Colonic mucosa (tissue), 4 donors: Measurements from ENCODE around the gene MEI4. TPM values are rescaled to one million over a fixed set of nuclear protein-coding genes. Genes with fewer than 3 reads are reported as not detected.

Experiments
- DNase-seq: peaks from one replicate; pipeline ENCODE4 v3.0.0-alpha.2; 2020
- H3K27ac ChIP-seq: fragments of 200-600 bp; one replicate; pipeline ENCODE4 v1.8.0; 2021
- H3K27me3 ChIP-seq: fragments of 200-600 bp; one replicate; pipeline ENCODE4 v1.8.0; 2021
- H3K36me3 ChIP-seq: fragments of 200-600 bp; one replicate; pipeline ENCODE4 v1.8.0; 2021
- H3K4me1 ChIP-seq: fragments of 200-600 bp; one replicate; pipeline ENCODE4 v1.8.0; 2021; ENCODE audit warnings: mild to moderate bottlenecking
- H3K4me3 ChIP-seq: fragments of 200-600 bp; one replicate; pipeline ENCODE4 v1.8.0; 2021
- H3K9ac ChIP-seq, 2 donors: one replicate each; pipeline ENCODE4 v1.7.0; 2013; ENCODE audit warnings: control low read depth in 2 of 2, low read depth in 2 of 2, low read length in 2 of 2
- H3K9me3 ChIP-seq: fragments of 200-600 bp; one replicate; pipeline ENCODE4 v1.8.0; 2021
- intact Hi-C: fragments of 100-400 bp; cut with DNase I; formaldehyde crosslinking; loops from one replicate; pipeline ENCODE4 v1.14.1; 2022
- total RNA-seq, 2 donors: library from RNA; stranded (reverse); fragmentation: NEBNext Ultra II Directional in 1 of 2; extraction: Animal tissue kit (Norgen Biotek cat#: 25700) in 1 of 2; gene quantifications; one replicate each; pipeline ENCODE4 v1.2.1, GENCODE V29; 2021
- TF ChIP-seq, protein P1 (sequence below): fragments of 200-600 bp; IDR thresholded peaks from one replicate; pipeline ENCODE4 v1.8.0; 2022; ENCODE audit warnings: antibody characterized with exemption, mild to moderate bottlenecking
- donor health status: healthy.
- donor health status: DM: no; HTN: no; CAD: no.
- donor health status: DM: no; HTN: no; CAD: no.

Gene MEI4, protein sequence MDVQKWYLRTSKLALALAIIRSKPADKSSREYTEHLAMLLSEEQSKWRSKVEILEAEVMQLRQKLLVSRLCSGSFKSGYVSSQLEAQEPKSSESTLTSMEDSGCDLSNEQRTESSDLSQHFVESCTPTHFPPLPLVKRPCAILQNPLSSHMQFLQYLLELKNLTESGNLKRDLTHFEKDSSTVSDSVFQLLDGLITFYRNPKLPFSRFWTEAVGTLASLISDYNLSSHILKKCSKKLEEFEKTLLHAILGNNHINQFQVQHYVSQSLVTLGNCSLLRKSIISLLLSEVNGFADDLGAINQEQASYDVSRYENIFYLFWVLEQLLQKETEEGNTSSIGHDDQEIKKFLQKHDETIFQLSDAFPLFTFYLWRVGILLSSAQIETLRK
- total RNA-seq, result not detected

DNA sequence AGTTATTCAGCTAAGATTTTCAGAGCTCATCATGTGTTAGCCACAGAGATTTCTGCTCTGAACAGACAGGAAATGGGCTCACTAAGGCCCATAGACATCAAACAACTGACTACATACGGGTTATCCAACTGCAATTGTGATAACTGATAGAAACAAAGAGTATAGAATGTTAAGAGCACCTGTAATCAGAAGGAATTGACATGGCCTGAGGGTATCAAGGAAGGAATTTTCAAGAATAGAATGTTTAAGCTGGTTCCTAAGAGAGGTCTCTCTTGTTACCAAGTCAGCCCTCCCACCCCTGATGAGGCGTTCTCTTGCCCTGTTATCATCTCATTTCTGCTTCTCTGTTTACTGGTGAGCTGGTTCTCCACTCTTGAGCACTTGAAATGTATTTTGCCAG is at the start of gene MEI4:
MEI4 (plus strand) TSS at position 301 of the 400 bp plus-strand sequence. CDS start 37,633 bp downstream, outside the sequence.
- TF ChIP-seq, protein P1, sequence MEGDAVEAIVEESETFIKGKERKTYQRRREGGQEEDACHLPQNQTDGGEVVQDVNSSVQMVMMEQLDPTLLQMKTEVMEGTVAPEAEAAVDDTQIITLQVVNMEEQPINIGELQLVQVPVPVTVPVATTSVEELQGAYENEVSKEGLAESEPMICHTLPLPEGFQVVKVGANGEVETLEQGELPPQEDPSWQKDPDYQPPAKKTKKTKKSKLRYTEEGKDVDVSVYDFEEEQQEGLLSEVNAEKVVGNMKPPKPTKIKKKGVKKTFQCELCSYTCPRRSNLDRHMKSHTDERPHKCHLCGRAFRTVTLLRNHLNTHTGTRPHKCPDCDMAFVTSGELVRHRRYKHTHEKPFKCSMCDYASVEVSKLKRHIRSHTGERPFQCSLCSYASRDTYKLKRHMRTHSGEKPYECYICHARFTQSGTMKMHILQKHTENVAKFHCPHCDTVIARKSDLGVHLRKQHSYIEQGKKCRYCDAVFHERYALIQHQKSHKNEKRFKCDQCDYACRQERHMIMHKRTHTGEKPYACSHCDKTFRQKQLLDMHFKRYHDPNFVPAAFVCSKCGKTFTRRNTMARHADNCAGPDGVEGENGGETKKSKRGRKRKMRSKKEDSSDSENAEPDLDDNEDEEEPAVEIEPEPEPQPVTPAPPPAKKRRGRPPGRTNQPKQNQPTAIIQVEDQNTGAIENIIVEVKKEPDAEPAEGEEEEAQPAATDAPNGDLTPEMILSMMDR, result no peak
- DNase-seq, result no peak
- intact Hi-C loops, result no loop called here

GRCh38 chr6:77604476-77604875 is 48.4 kb upstream of the MEI4 start:
- Histone ChIP-seq H3K9me3 (no peaks in the 10 kb centered on the region), H3K4me3 (no peak overlapping the region), H3K27ac (no peak overlapping the region), H3K27me3 (no peaks in the 10 kb centered on the region), H3K36me3 (no peaks in the 10 kb centered on the region), H3K9ac (no peak overlapping the region), H3K4me1 (no peaks in the 10 kb centered on the region)
- TF ChIP-seq, protein P1, result no peak
- intact Hi-C loops, result no loop called here
- no peak for DNase-seq

More for the DNA sequence above, at the start of gene MEI4:
- Histone ChIP-seq H3K4me3 (no peak within 1 kb of the TSS), H3K27ac (no peak within 1 kb of the TSS), H3K36me3 (no peaks in the 10 kb centered on the region), H3K4me1 (no peaks in the 10 kb centered on the region), H3K27me3 (no peaks in the 10 kb centered on the region), H3K9me3 (no peaks in the 10 kb centered on the region), H3K9ac (no peak within 1 kb of the TSS)

GRCh38 chr6:77607004-77607403 is 45.8 kb upstream of the MEI4 start:
- H3K9me3 ChIP-seq, result no peaks in the 10 kb centered on the region
- H3K27ac ChIP-seq, result no peak overlapping the region
- DNase-seq, result no peak
- no peak overlapping the region for H3K9ac ChIP-seq
- no peaks in the 10 kb centered on the region for H3K36me3 ChIP-seq
- H3K27me3 ChIP-seq, result no peaks in the 10 kb centered on the region
- H3K4me1 ChIP-seq, result no peaks in the 10 kb centered on the region
- no peak overlapping the region for H3K4me3 ChIP-seq
- TF ChIP-seq, protein P1, result no peak
- intact Hi-C loops, result no loop called here

- no peak for DNase-seq
- TF ChIP-seq, protein P1, result no peak
- Histone ChIP-seq H3K36me3 (no peaks in the 10 kb centered on the region), H3K27me3 (no peaks in the 10 kb centered on the region), H3K4me3 (no peak overlapping the region), H3K4me1 (no peaks in the 10 kb centered on the region), H3K9ac (no peak overlapping the region), H3K9me3 (no peaks in the 10 kb centered on the region), H3K27ac (no peak overlapping the region)
- intact Hi-C loops, result no loop called here
These were observed 43.7 kb upstream of the MEI4 start for GRCh38 chr6:77609106-77609505.

- no peaks in the 10 kb centered on the region for H3K4me1 ChIP-seq
- H3K9me3 ChIP-seq, result no peaks in the 10 kb centered on the region
- TF ChIP-seq, protein P1, result no peak
- no peak overlapping the region for H3K4me3 ChIP-seq
- H3K27me3 ChIP-seq, result no peaks in the 10 kb centered on the region
- H3K36me3 ChIP-seq, result no peaks in the 10 kb centered on the region
- no peak overlapping the region for H3K27ac ChIP-seq
- DNase-seq, result no peak
- intact Hi-C loops, result no loop called here
- no peak overlapping the region for H3K9ac ChIP-seq
These were observed 33.7 kb upstream of the MEI4 start for GRCh38 chr6:77619114-77619513.
